K562 (cell line): ENCODE data around the gene MAML1. TPM values are rescaled to one million over a fixed set of nuclear protein-coding genes. Genes with fewer than 3 reads are reported as not detected.

Experiments
- ATAC-seq: fragments of 200-7000 bp; cut with Tn5 transposase; 3 replicates; pipeline ENCODE4 v1.9.1; 2020; ENCODE audit warnings: moderate library complexity
- BruUV-seq: library from RNA; stranded (reverse); fragments of 400-500 nt; replicated peaks from 2 replicates; lab custom pipeline; 2021; lab: Mats Ljungman, UMichigan
- CTCF ChIA-PET: fragments of 300-600 bp; formaldehyde crosslinking; extraction: SDS; loops from one replicate; lab custom pipeline; 2021; ENCODE audit warnings: low intra/inter-chr PET ratio; lab: Yijun Ruan, JAX
- POLR2A ChIA-PET: fragments of 300-600, 350-650 bp; sonication (Branson Sonifier 250); formaldehyde crosslinking; extraction: SDS; loops from one replicate; lab custom pipeline; 2021; ENCODE audit warnings: antibody characterized with exemption, inconsistent platforms; lab: Yijun Ruan, JAX
- DNase-seq, 4 experiments: peaks; one replicate each; pipeline versions ENCODE4 v3.0.0 to v3.0.0-alpha.2; 2011 to 2018; ENCODE audit warnings: low spot score in 3 of 4, mixed read lengths in 3 of 4; ENCODE audit errors: extremely low read depth in 1 of 4
- FAIRE-seq: peaks from 2 replicates; lab custom pipeline; 2011; peaks lifted over from hg19 to GRCh38; lab: Jason Lieb, UNC
- H2AFZ ChIP-seq: 2 replicates; pipeline ENCODE4 v1.6.0; 2011; ENCODE audit warnings: low read depth, low read length, control low read depth, inconsistent platforms
- H3K27ac ChIP-seq: fragments of 200-600 bp; 3 replicates; pipeline ENCODE4 v1.8.0; 2011; ENCODE audit warnings: low read depth, mild to moderate bottlenecking, control low read depth, inconsistent platforms, low read length, moderate library complexity, mixed read lengths; ENCODE audit errors: extremely low read depth
- H3K27me3 ChIP-seq, 2 experiments: fragments of 300-600 bp in 1 of 2; 2 replicates in 1 of 2; 3 replicates in 1 of 2; pipeline versions ENCODE4 v1.6.0 to v1.8.0; 2011; ENCODE audit warnings: inconsistent platforms in 2 of 2, low read length in 2 of 2, mild to moderate bottlenecking in 1 of 2, mixed read lengths in 1 of 2, moderate library complexity in 1 of 2; ENCODE audit not compliant: control insufficient read depth in 2 of 2, insufficient read depth in 2 of 2
- H3K36me3 ChIP-seq: fragments of 300-600 bp; 3 replicates; pipeline ENCODE4 v1.8.0; 2011; ENCODE audit warnings: mild to moderate bottlenecking, low read length, inconsistent platforms; ENCODE audit not compliant: control insufficient read depth, insufficient read depth
- H3K4me1 ChIP-seq, 2 experiments: fragments of 200-600 bp in 1 of 2; replicated peaks in 1 of 2; 2 replicates in 1 of 2; 3 replicates in 1 of 2; pipeline versions ENCODE4 v1.5.1 to v1.8.0; 2011; ENCODE audit warnings: inconsistent platforms in 2 of 2, low read length in 2 of 2, mild to moderate bottlenecking in 1 of 2, mixed read lengths in 1 of 2, moderate library complexity in 1 of 2; ENCODE audit not compliant: control insufficient read depth in 2 of 2, insufficient read depth in 2 of 2
- H3K4me2 ChIP-seq: 2 replicates; pipeline ENCODE4 v1.6.1; 2011; ENCODE audit warnings: low read length, control low read depth, inconsistent platforms, mixed read lengths; ENCODE audit not compliant: insufficient read depth
- H3K4me3 ChIP-seq: fragments of 200-600 bp; sonication (generic), shearing (Covaris generic); 2 replicates; pipeline ENCODE4 v1.5.1; 2016; ENCODE audit warnings: control low read depth, inconsistent platforms
- H3K79me2 ChIP-seq: fragments of 200-600 bp; 3 replicates; pipeline ENCODE4 v1.8.0; 2011; ENCODE audit warnings: low read length, inconsistent platforms; ENCODE audit not compliant: control insufficient read depth, insufficient read depth
- H3K9ac ChIP-seq, 2 experiments: 2 replicates each; pipeline versions ENCODE4 v1.6.0 to v1.6.1; 2011; ENCODE audit warnings: low read depth in 2 of 2, low read length in 2 of 2, control low read depth in 1 of 2, inconsistent platforms in 1 of 2, mild to moderate bottlenecking in 1 of 2, mixed read lengths in 1 of 2; ENCODE audit not compliant: insufficient read depth in 1 of 2
- H3K9me1 ChIP-seq: one replicate; pipeline ENCODE4 v1.6.0; 2011; ENCODE audit warnings: inconsistent platforms, mild to moderate bottlenecking, low read length, moderate library complexity; ENCODE audit not compliant: control insufficient read depth, insufficient read depth
- H3K9me3 ChIP-seq: replicated peaks from 2 replicates; pipeline ENCODE4 v1.5.1; 2011; ENCODE audit warnings: low read depth, low read length, inconsistent platforms; ENCODE audit not compliant: control insufficient read depth, insufficient read depth
- H4K20me1 ChIP-seq: replicated peaks from 2 replicates; pipeline ENCODE4 v1.6.1; 2011; ENCODE audit warnings: low read length, inconsistent platforms, mixed read lengths; ENCODE audit not compliant: control insufficient read depth, insufficient read depth
- CCAR2 ChIP-seq: fragments of 200-400 bp; formaldehyde crosslinking; IDR thresholded peaks from 2 replicates; pipeline ENCODE4 v1.6.1; 2017; ENCODE audit warnings: mild to moderate bottlenecking, low read depth, low read length
- GMEB1 ChIP-seq: fragments of 250-450 bp; sonication (Bioruptor Pico); IDR thresholded peaks from 2 replicates; pipeline ENCODE4 v1.4.0; 2020; ENCODE audit warnings: mild to moderate bottlenecking
- HDAC2 ChIP-seq: fragments of 450-650 bp; IDR thresholded peaks from 2 replicates; pipeline ENCODE4 v1.6.1; 2016; ENCODE audit warnings: mild to moderate bottlenecking
- HIVEP1 ChIP-seq: fragments of 250-450 bp; sonication (Bioruptor Pico); IDR thresholded peaks from 2 replicates; pipeline ENCODE4 v1.4.0; 2020; ENCODE audit warnings: mild to moderate bottlenecking
- MAX ChIP-seq: sonication (generic); formaldehyde crosslinking; IDR thresholded peaks from 2 replicates; pipeline ENCODE4 v1.9.0; 2022; ENCODE audit warnings: mild to moderate bottlenecking, missing genetic modification reagents
- MCM7 ChIP-seq, 2 experiments: fragments of 450-650 bp; IDR thresholded peaks; 2 replicates each; pipeline ENCODE4 v1.6.1; 2016 to 2018
- POLR2G ChIP-seq: fragments of 200-400 bp; formaldehyde crosslinking; IDR thresholded peaks from 2 replicates; pipeline ENCODE4 v1.6.1; 2017; ENCODE audit warnings: low read depth, mild to moderate bottlenecking, antibody characterized with exemption, low read length, moderate library complexity
- PRDM10 ChIP-seq: fragments of 450-650 bp; IDR thresholded peaks from 2 replicates; pipeline ENCODE4 v1.6.1; 2018; ENCODE audit not compliant: partially characterized antibody
- TFE3 ChIP-seq: fragments of 450-650 bp; formaldehyde crosslinking; IDR thresholded peaks from 2 replicates; pipeline ENCODE4 v1.4.0; 2020; ENCODE audit warnings: mild to moderate bottlenecking, mixed read lengths
- ZNF398 ChIP-seq: fragments of 250-450 bp; sonication (Bioruptor Pico); IDR thresholded peaks from 2 replicates; pipeline ENCODE4 v1.8.0; 2021; ENCODE audit warnings: moderate library complexity, mild to moderate bottlenecking, inconsistent platforms
- ZNF699 ChIP-seq: fragments of 250-450 bp; sonication (Bioruptor Pico); IDR thresholded peaks from 2 replicates; pipeline ENCODE4 v1.8.0; 2021; ENCODE audit warnings: mild to moderate bottlenecking, moderate library complexity; ENCODE audit not compliant: insufficient replicate concordance
- WGBS: fragments of 100-300 bp; shearing (Covaris generic); methylation state at CpG from one replicate; pipeline ENCODE4 v1.1.6; 2016; ENCODE audit warnings: low coverage, mixed read lengths; ENCODE audit not compliant: insufficient coverage; ENCODE audit errors: missing lambda C conversion rate; 5-methylcytosine and 5-hydroxymethylcytosine counted together
- in situ Hi-C: fragments of 300-500 bp; cut with MboI; formaldehyde crosslinking; loops from 4 replicates; pipeline ENCODE4 v1.15.0; 2018; ENCODE audit warnings: inconsistent platforms, mixed read lengths
- intact Hi-C: fragments of 100-400 bp; cut with micrococcal nuclease; formaldehyde crosslinking; loops from 2 replicates; pipeline ENCODE4 v1.14.2; 2022
- polyA plus RNA-seq, 8 experiments: library from polyadenylated mRNA; depleted of rRNA in 4 of 8; stranded (reverse) in 5 of 8; unstranded in 3 of 8; fragments of >200 nt; fragmentation: Nextera tagmentation in 2 of 8; fragmentation: Illumina TruSeq in 1 of 8; extraction: Ambion mirVana in 2 of 8; extraction: Trizol in 1 of 8; gene quantifications; 2 replicates each; pipeline versions ENCODE4 v1.2.1 to v1.2.3, GENCODE V29; 2011 to 2014; ENCODE audit warnings: inconsistent platforms in 1 of 8, missing spikeins in 1 of 8
- total RNA-seq, 7 experiments: library from RNA; depleted of rRNA in 6 of 7; stranded (reverse); fragments of >200 nt in 6 of 7; fragmentation: Illumina TruSeq in 2 of 7; extraction: Trizol in 2 of 7; gene quantifications; 2 replicates each; pipeline versions ENCODE4 v1.2.1 to v1.2.3, GENCODE V29; 2011 to 2021; ENCODE audit warnings: low replicate concordance in 1 of 7

MAML1 gene
- total and polyA plus RNA-seq, 9 of the 15 experiments (the other 6 are each of a cell fraction or from before 2014, with no cell fraction given) = 0.32 to 18.4 (median 7.0) TPM

- peak within 1 kb of the TSS in 1 of 2 experiments; percentile 83; a peak in 2 of 4 replicates for H3K9ac ChIP-seq
- H3K27ac ChIP-seq = no peak within 1 kb of the TSS
- H2AFZ ChIP-seq = no peak within 1 kb of the TSS
- ChIA-PET CTCF (no interaction called here), POLR2A (interaction anchor here (0.7 to 1.0 kb wide), 2 partner anchors 14 to 30 kb away, joined by 3 to 5 read pairs; no protein-coding TSS in a partner anchor)
- no peaks in the 10 kb centered on the region for H3K27me3 ChIP-seq
- H3K79me2 ChIP-seq = no peaks in the 10 kb centered on the region
- peaks cover 0 to 43% of the 10 kb centered on the region in 2 experiments; a peak in 2 of 5 replicates for H3K4me1 ChIP-seq
- H3K4me3 ChIP-seq = no peak within 1 kb of the TSS
- H3K36me3 ChIP-seq = peaks cover 20% of the 10 kb centered on the region; the same call in 1 of the 3 replicates
- H3K9me1 ChIP-seq = no peaks in the 10 kb centered on the region
- H4K20me1 ChIP-seq = no peaks in the 10 kb centered on the region
- FAIRE-seq (no peak), ATAC-seq (peak; percentile 16; the same call in 2 of the 3 replicates), DNase-seq (no peak)
- H3K4me2 ChIP-seq = no peak within 1 kb of the TSS
- intact Hi-C loops (no loop called here), in situ Hi-C loops (no loop called here)
- H3K9me3 ChIP-seq = no peaks in the 10 kb centered on the region
- no TSS peak for BruUV-seq
- TF ChIP-seq HDAC2 (no peak), MAX (no peak), HIVEP1 (no peak), CCAR2 (no peak), PRDM10 (peak; percentile 18), TFE3 (CRISPR knock-in tag) (no peak), GMEB1 (CRISPR knock-in tag) (no peak), MCM7 (IDR thresholded peaks at IDR 0.05) (no peak), ZNF699 (CRISPR knock-in tag) (no peak), POLR2G (0 out of 2 replicates have a peak, but pooled peaks have one; percentile 40), ZNF398 (CRISPR knock-in tag) (no peak)
- TF ChIP-seq, all 486 proteins: peak for 2
- WGBS = 62% methylated on average over 15 of the region's 19 CpGs
These were observed 61.0 kb downstream of the MAML1 start, which contains the start of gene LTC4S for GRCh38 chr5:179793468-179794139. LTC4S (plus strand) TSS chr5:179793986; CDS start chr5:179794081, 95 bp downstream.
